SIG-M5 (cell line): ENCODE results near the gene COQ10B.

Source experiments
- DNase-seq: peaks from one replicate; lab custom pipeline; 2025; lab: John Stamatoyannopoulos, UW

Gene COQ10B

GRCh38 chr2:197500503-197501131 lies 47.3 kb downstream of the COQ10B start:
- no peak for DNase-seq

GRCh38 chr2:197502201-197502600 lies 48.8 kb downstream of the COQ10B start:
- no peak for DNase-seq

- DNase-seq = no peak
Observed at GRCh38 chr2:197502685-197503084, 49.3 kb downstream of the COQ10B start.

- DNase-seq = no peak
Observed at GRCh38 chr2:197504000-197504399, 50.6 kb downstream of the COQ10B start.

GRCh38 chr2:197504512-197504911 lies 51.2 kb downstream of the COQ10B start:
- DNase-seq = no peak

- no peak for DNase-seq
Observed at GRCh38 chr2:197506658-197507057, 53.3 kb downstream of the COQ10B start.

GRCh38 chr2:197513915-197514314 lies 60.6 kb downstream of the COQ10B start:
- DNase-seq = no peak

GRCh38 chr2:197514754-197515153 lies 61.4 kb downstream of the COQ10B start:
- no peak for DNase-seq

GRCh38 chr2:197515315-197515738 lies 62.0 kb downstream of the COQ10B start:
- no peak for DNase-seq

- peak; percentile 86 for DNase-seq
Observed at GRCh38 chr2:197515739-197516392, 62.5 kb downstream of the COQ10B start, which contains the start of gene MOB4. Gene MOB4, plus strand, starts transcription at chr2:197516066. Its CDS starts 21 bp downstream, at chr2:197516087.

GRCh38 chr2:197516393-197516761 lies 63.0 kb downstream of the COQ10B start:
- DNase-seq = no peak

- DNase-seq = no peak
Observed at GRCh38 chr2:197517150-197517549, 63.8 kb downstream of the COQ10B start.
